Measurements from ENCODE around the gene APOA5. TPM values are rescaled to one million over a fixed set of nuclear protein-coding genes. Genes with fewer than 3 reads are reported as not detected.

The APOA5 gene
- total and polyA plus RNA-seq, 2 of the 13 experiments (the other 11 are each of a cell fraction or from before 2014, with no cell fraction given) = 44.0 to 49.1 TPM

- TF ChIP-seq NR2F1 (CRISPR knock-in tag; IDR thresholded peaks at IDR 0.05) (no peak), POLR2AphosphoS5 (IDR thresholded peaks at IDR 0.05; ENCODE audit: low read depth, low read length) (peak; percentile 35; the same call in 1 of the 2 replicates), POLR2A (IDR thresholded peaks at IDR 0.05; ENCODE audit: insufficient read depth in 1 of 2, low read depth in 2 of 2, low read length in 2 of 2) (0 out of 4 replicates have a peak, but pooled peaks of 1 of the 2 experiments have one; percentile 13)
Observed at GRCh38 chr11:116825434-116825833, 33.8 kb upstream of the APOA5 start (continued).

GRCh38 chr11:116823031-116823843 lies 31.6 kb upstream of the APOA5 start, which contains the start of gene APOA4:
Gene APOA4 (minus strand): TSS chr11:116823304. CDS start chr11:116823191, 113 bp downstream.
- intact Hi-C loops (cut with micrococcal nuclease; ENCODE audit: unreplicated experiment) (no loop called here), in situ Hi-C loops (cut with HindIII; ENCODE audit: extremely low pct_ligation_motif_present, low pct_unique_long_range_greater_than_20kb) (no loop called here)
- BruUV-seq (replicated peaks) = no TSS peak
- H3K36me3 ChIP-seq (replicated peaks in 1 of 2; ENCODE audit: control insufficient read depth in 1 of 2, insufficient read depth in 2 of 2, low read length in 2 of 2) = no peaks in the 10 kb centered on the region
- peak within 1 kb of the TSS; percentile 17 for H2AFZ ChIP-seq (ENCODE audit: low read length)
- H3K27me3 ChIP-seq (ENCODE audit: control insufficient read depth in 1 of 2, insufficient read depth in 2 of 2, low read length in 2 of 2) = no peaks in the 10 kb centered on the region
- H3K4me2 ChIP-seq (ENCODE audit: low read depth, low read length) = peak within 1 kb of the TSS; percentile 50
- H3K9ac ChIP-seq (ENCODE audit: insufficient read depth, low read depth, low read length) = 0 out of 2 replicates have a peak within 1 kb of the TSS, but pooled peaks have one; percentile 23
- FAIRE-seq = no peak
- 37% methylated on average over 5 of the region's 16 CpGs for WGBS (ENCODE audit: low lambda C conversion rate)
- POLR2A ChIA-PET = interaction anchor here (1.4 to 18.4 kb wide), 5 partner anchors 7 to 29 kb away, joined by 3 to 1365 read pairs (median 361); partner anchors contain the start of genes APOA1, APOA5 and ZPR1
- peak within 1 kb of the TSS; percentile 29 for H3K27ac ChIP-seq (ENCODE audit: extremely low read length, insufficient read depth, low read length)
- CTCF ChIA-PET (ENCODE audit: low intra/inter-chr PET ratio, low total read pairs) = no interaction called here
- no peaks in the 10 kb centered on the region for H3K9me3 ChIP-seq (ENCODE audit: low read length)
- no peaks in the 10 kb centered on the region for H4K20me1 ChIP-seq (ENCODE audit: insufficient read depth, low read length)
- H3K79me2 ChIP-seq (ENCODE audit: insufficient read depth, low read length) = no peaks in the 10 kb centered on the region
- no peak within 1 kb of the TSS for H3K4me3 ChIP-seq (replicated peaks in 1 of 3; ENCODE audit: insufficient read depth in 1 of 3, low read depth in 2 of 3, low read length in 3 of 3)
- DNase-seq (ENCODE audit: low spot score) = no peak
- H3K4me1 ChIP-seq (ENCODE audit: insufficient read depth, low read length) = peaks cover 65% of the 10 kb centered on the region
- no peak for ATAC-seq
- TF ChIP-seq CENPX (CRISPR knock-in tag; IDR thresholded peaks at IDR 0.05) (no peak), ZNF24 (IDR thresholded peaks at IDR 0.05) (no peak), DNMT3B (CRISPR knock-in tag; conservative IDR thresholded peaks at IDR 0.05) (no peak), HNRNPL (IDR thresholded peaks at IDR 0.05; ENCODE audit: low read depth, low read length) (no peak), NFKBIZ (CRISPR knock-in tag; IDR thresholded peaks at IDR 0.05) (no peak), JUNB (CRISPR knock-in tag; IDR thresholded peaks at IDR 0.05; ENCODE audit: borderline replicate concordance) (no peak), MED13 (CRISPR knock-in tag; IDR thresholded peaks at IDR 0.05) (no peak), CEBPB (IDR thresholded peaks at IDR 0.05; ENCODE audit: borderline replicate concordance, low read depth, low read length) (no peak), ZNF563 (CRISPR knock-in tag; IDR thresholded peaks at IDR 0.05) (peak; percentile 38; the same call in 1 of the 2 replicates), SMAD9 (CRISPR knock-in tag; IDR thresholded peaks at IDR 0.05) (no peak), SKIL (CRISPR knock-in tag; IDR thresholded peaks at IDR 0.05; ENCODE audit: borderline replicate concordance) (no peak), NKX3-1 (CRISPR knock-in tag; IDR thresholded peaks at IDR 0.05) (no peak), ZSCAN22 (CRISPR knock-in tag; IDR thresholded peaks at IDR 0.05) (no peak), HNF4G (IDR thresholded peaks at IDR 0.05; ENCODE audit: borderline replicate concordance, low read depth, low read length) (peak; percentile 52; the same call in 1 of the 2 replicates), HNF4G (CRISPR knock-in tag; IDR thresholded peaks at IDR 0.05; ENCODE audit: borderline replicate concordance, low read depth) (no peak), ZNF232 (CRISPR knock-in tag; IDR thresholded peaks at IDR 0.05; ENCODE audit: borderline replicate concordance) (no peak), ZSCAN30 (CRISPR knock-in tag; IDR thresholded peaks at IDR 0.05) (no peak), CCAR2 (optimal IDR thresholded peaks at IDR 0.05; ENCODE audit: low read depth, low read length) (no peak), TOPORS (CRISPR knock-in tag; IDR thresholded peaks at IDR 0.05) (no peak), ZNF562 (CRISPR knock-in tag; IDR thresholded peaks at IDR 0.05; ENCODE audit: borderline replicate concordance) (no peak), ZNF749 (CRISPR knock-in tag; IDR thresholded peaks at IDR 0.05; ENCODE audit: borderline replicate concordance) (no peak)

Data from HepG2 (cell line).